ENCODE results near the gene TMEM169.
A peak's percentile ranks its signal among the peaks of the same experiment; 100 is the strongest.

The TMEM169 gene

GRCh38 chr2:216110620-216111019, 28.9 kb downstream of the TMEM169 start:
- Histone ChIP-seq H3K4me1 (peaks cover 0 to 44% (median 25%) of the 10 kb centered on the region in 4 donors), H3K4me3 (peak overlapping the region; percentile 75 to 81), H3K27me3 (no peaks in the 10 kb centered on the region), H3K36me3 (peaks cover 15 to 38% (median 21%) of the 10 kb centered on the region in 3 donors), H3K9me3 (no peaks in the 10 kb centered on the region), H3K27ac (peak overlapping the region; percentile 87)
- DNase-seq = no peak
- no peak for TF ChIP-seq CTCF (IDR thresholded peaks at IDR 0.05)
- intact Hi-C loops (cut with DNase I; ENCODE audit: low total_unique reads) = no loop called here

DNA sequence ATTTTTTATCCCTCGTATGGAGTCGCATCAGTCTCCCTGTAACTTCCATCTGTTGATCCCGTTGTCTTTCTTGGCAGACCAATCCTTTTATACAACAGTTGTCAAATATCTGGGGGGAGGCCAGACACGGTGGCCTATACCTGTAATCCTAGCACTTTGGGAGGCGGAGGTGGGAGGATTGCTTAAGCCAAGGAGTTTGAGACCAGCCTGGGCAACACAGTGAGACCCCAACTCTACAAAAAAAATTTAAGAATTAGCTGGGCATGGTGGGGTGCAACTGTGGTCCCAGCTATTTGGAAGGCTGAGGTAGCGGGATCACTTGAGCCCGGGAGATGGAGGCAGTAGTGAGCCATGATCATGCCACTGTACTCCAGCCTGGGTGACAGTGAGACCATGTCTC, 29.4 kb downstream of the TMEM169 start:
- Histone ChIP-seq H3K27me3 (no peaks in the 10 kb centered on the region), H3K36me3 (peaks cover 15 to 40% (median 21%) of the 10 kb centered on the region in 3 donors), H3K4me3 (no peak overlapping the region), H3K27ac (no peak overlapping the region), H3K9me3 (no peaks in the 10 kb centered on the region), H3K4me1 (peaks cover 0 to 47% (median 28%) of the 10 kb centered on the region in 4 donors)
- DNase-seq = no peak
- TF ChIP-seq CTCF (IDR thresholded peaks at IDR 0.05) = no peak
- intact Hi-C loops (cut with DNase I; ENCODE audit: low total_unique reads) = no loop called here

- Histone ChIP-seq H3K9me3 (no peaks in the 10 kb centered on the region), H3K4me3 (no peak overlapping the region), H3K36me3 (peaks cover 24 to 57% (median 31%) of the 10 kb centered on the region in 3 donors), H3K27ac (no peak overlapping the region), H3K27me3 (no peaks in the 10 kb centered on the region), H3K4me1 (peaks cover 0 to 62% (median 32%) of the 10 kb centered on the region in 4 donors)
- intact Hi-C loops (cut with DNase I; ENCODE audit: low total_unique reads) = no loop called here
- no peak for DNase-seq
- TF ChIP-seq CTCF (IDR thresholded peaks at IDR 0.05) = no peak
These were observed 31.2 kb downstream of the TMEM169 start for GRCh38 chr2:216112926-216113325.

DNA sequence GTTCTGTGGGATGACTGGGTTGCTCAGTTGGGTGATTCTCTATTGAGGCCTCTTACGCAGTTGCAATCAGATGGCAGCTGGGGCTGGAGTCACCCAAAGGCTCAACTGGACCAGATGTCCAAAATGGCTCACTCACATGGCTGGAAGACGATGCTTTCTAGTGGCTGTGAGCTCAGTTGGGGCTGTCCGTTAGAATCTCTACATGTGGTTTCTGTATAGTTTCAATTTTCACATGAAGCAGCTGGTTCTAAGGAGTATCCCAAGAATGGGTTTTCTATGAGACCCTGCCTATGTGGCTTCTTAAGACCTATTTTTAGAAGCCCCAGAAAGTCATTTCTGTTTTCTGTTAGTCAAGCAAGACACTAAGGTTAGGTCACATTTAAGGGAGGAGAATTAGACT, 31.9 kb downstream of the TMEM169 start:
- H3K27ac ChIP-seq = no peak overlapping the region
- H3K4me3 ChIP-seq = no peak overlapping the region
- H3K36me3 ChIP-seq = peaks cover 28 to 61% (median 37%) of the 10 kb centered on the region in 3 donors
- H3K27me3 ChIP-seq = no peaks in the 10 kb centered on the region
- no peak for TF ChIP-seq CTCF (IDR thresholded peaks at IDR 0.05)
- H3K9me3 ChIP-seq = no peaks in the 10 kb centered on the region
- no peak for DNase-seq
- intact Hi-C loops (cut with DNase I; ENCODE audit: low total_unique reads) = no loop called here
- peaks cover 0 to 58% (median 32%) of the 10 kb centered on the region in 4 donors for H3K4me1 ChIP-seq

DNA sequence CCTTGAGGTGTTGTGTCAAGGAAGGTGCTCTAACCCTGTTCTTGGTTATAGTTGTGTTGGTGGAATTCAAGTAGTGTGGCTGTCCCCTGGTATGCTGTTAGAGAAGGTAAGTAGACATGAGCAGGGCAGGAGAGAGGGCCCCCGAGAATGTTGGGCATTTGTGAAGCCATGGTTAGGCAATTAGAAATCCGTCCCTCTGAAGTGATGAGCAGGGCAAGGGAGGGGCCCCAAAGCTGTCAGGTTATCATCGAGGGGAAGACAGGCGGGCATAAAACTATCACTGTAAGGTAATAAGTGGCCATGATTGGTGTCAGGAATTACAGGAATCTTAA, 32.6 kb downstream of the TMEM169 start:
- DNase-seq = no peak
- no peaks in the 10 kb centered on the region for H3K27me3 ChIP-seq
- intact Hi-C loops (cut with DNase I; ENCODE audit: low total_unique reads) = no loop called here
- H3K27ac ChIP-seq = peak overlapping the region; percentile 40 to 79
- TF ChIP-seq CTCF (IDR thresholded peaks at IDR 0.05) = no peak
- no peaks in the 10 kb centered on the region for H3K9me3 ChIP-seq
- peaks cover 0 to 58% (median 32%) of the 10 kb centered on the region in 4 donors for H3K4me1 ChIP-seq
- no peak overlapping the region for H3K4me3 ChIP-seq
- H3K36me3 ChIP-seq = peaks cover 36 to 69% (median 44%) of the 10 kb centered on the region in 3 donors
